Measurements from ENCODE around the gene CAMP.

The CAMP gene

DNA sequence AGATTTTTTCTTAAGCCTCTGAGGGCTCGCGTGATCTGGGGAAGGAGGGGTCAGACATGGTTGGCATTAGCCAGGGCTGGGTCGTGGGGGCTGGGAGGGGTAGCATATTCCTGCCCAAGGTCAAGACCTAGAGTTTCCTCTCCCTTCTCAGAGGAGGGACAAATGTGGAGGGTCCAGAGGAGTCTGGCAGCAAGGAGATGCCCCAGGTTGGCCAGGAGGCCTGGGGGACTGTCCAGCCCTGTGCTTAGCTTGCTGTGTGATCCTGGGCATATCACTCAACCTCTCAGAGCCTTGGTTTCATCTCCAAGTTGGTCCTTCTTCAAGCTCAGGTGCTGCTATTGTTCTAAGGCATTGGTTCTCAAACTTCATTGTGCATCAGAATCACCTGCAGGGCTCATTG lies 9.1 kb upstream of the CAMP start:
- no peak for DNase-seq (ENCODE audit: low read depth)

DNA sequence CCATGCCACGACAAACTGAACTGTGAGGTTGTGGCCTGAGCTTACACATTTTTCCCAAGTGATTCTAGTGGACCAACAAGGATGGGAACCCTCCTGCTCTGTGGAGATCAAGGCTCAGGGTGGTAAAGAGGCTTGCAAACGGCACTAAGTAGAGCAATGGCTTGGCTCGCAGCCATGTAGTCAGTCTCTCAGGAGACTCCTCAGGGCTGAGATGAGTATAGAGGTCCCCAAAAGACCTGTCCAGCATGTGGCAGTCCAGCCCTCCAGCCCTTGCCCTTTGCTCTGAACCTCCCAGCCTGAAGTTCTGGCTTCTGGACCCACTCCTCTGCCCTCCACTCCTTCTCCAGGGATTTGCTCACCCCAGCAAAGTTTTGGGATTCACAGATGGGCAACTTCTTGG lies 8.3 kb upstream of the CAMP start:
- no peak for DNase-seq (ENCODE audit: low read depth)

DNA sequence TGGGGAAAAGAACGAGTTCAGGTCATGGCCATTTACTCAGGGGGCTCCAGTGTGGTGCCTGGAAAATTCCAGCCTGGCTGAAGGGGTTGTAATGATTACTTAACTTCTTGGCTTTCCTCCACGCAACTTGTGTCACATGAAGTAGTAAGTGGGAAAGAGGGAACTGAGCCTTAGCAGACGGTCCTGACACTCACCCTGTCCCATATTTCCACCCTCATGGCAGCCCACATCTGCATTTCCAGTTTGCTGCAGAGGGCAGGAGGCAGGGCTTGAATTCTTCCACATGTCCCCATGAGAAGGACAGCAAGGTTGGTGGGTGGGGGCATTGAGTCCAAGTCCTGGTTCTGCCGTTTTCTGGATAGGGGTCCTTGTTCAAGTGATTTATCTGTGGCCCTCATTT lies 7.8 kb upstream of the CAMP start:
- DNase-seq (ENCODE audit: low read depth) = no peak

DNA sequence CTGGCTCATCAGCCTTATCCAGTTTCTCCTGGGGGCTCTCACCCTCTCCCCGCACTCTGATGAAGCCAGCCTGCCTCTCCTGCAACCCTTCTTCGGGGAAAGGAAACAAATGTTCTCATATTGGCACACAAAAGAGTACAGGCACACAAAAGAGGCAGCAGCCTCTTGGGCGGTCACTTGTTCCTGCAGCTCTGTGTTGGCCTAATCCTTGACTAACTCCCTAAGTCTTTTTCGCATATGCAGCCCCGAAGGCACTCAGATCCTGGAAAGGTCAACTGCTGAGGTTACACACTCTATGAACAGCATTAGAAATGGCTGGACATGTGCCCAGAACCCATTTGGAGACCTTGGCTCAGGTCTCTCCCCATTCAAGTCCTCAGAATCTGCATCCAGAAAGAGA lies 7.4 kb upstream of the CAMP start:
- no peak for DNase-seq (ENCODE audit: low read depth)

DNA sequence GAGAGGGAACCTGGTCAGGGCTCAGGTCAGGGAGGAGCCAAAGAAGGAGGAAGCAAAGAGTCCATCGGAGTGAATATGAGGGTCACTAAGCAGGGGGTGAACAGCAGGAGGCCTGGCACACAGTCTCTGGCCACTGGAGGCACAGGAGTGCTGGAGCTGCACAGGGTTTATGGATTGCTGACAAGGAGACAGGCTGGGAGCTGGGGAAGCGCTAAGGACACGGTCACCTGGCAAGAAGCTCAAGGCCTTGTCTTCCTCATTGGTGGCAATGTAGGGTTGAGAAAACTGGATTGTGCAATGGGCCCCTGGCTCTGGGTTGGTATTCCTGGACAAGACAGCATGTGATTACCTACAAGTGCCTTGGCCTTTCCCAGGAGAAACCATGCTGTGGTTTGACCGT lies 5.8 kb upstream of the CAMP start:
- DNase-seq (ENCODE audit: low read depth) = no peak

DNA sequence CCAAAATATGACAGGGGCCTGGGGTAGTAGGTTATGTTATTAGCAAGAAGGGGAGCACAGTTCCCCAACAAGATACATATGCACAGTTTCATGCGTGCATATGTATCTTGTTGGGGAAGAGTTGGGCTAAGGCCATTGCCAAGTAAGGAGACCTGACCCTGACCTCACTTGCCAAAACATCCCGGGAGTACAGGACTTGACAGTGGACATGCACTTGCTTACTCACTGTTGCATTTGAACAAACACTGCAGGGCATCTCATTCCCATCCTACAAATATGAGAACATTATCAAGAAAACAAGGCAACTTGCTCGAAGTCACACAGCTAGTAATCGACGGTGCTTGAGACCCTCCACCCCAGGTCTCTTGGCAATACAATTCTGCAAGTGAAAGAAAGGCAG lies 4.8 kb upstream of the CAMP start:
- DNase-seq (ENCODE audit: low read depth) = no peak

DNA sequence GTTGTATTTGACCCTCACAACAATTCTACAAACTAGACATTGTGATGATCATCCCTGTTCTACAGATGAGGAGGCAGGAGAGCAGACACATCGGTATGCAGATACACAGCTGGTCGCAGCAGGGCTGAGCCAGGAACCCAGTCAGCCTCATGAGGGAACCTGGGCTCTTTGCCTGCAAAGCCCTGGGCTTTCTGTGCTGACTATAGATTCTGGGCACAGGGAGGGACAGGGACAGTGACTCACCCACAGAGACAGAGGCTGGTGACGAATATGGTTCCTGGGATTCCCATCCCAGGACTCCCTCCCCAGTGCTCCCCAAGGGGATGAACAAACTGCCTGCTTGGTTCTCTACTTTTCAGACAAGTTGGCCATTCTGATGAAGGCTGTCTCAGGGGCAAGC lies 3.8 kb upstream of the CAMP start:
- no peak for DNase-seq (ENCODE audit: low read depth)

DNA sequence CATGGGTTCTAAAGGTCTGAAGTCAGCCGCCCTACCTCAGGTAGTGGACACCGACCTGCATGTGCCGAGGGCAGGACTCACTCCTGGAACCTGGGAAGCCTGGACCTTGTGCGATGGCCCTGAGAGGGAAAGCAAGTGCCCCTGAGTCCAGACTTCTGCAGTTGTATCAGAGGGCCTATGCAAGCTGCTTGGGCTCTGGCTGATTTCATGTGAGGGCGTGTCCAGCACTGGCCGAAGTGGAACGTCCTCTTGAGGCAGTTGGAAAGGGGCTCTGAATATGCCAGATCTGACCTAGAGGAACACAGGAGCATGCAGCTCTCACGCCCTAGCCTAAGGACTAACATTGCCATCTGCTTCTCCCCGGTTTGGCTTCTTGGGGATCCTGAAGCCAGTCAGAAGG lies 2.5 kb upstream of the CAMP start:
- DNase-seq (ENCODE audit: low read depth) = no peak

DNA sequence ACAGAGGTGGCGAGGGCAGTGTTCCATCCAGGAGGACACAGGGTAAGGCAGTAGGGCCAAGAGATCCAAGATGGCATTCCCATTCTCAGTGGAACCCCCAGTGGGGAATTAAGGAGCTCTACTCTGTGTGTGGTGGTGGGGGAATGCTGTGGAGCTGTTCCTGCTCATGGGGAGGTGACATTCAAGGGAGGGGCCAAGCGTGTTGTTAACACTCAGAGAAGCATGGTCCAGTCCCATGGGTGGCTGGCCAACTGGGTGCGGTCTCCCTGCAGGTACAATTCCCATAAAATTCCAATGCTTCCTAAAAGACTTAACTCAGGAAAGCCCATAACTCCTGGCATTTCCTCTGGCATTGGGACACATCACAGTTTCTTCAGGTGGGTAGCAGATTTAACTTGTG lies 2.3 kb downstream of the CAMP start:
- no peak for DNase-seq (ENCODE audit: low read depth)

DNA sequence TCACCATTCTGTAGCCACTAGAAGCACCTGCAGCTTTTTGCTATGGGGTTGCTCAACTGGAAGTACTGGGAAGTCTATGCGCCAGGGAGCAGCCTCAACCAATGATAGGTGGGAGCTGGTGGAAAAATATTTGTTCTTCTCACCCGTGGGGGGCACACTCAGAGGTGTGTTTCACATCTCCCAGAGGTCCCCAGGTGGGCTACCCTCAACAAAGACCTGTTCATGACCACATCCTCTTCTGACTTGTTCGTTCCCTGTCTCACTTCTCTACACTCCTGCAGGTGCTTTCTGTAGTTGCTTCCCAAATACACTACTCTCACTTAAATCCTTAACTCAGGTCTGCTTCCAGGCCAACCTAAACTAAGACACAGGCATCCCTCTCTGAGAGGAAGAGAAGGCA lies 3.6 kb downstream of the CAMP start:
- no peak for DNase-seq (ENCODE audit: low read depth)

DNA sequence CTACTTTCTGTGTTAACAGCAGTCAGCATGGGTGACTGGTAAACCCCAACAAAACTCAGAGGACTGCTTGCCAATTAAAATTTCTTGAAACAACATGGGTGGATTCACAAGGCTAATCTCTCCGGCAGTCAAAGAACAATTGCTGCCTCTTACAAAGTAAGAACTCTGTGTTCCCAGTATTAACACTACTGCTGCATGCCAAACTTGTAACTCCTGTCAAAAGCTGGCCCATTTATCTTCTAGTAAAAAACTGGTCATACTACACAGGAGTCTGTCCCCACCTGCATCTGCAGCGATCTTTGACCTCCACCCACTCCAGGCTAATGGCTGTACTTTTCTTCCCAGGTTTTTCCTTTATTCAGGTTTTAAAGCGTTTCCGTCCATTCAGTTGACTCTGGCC lies 8.9 kb downstream of the CAMP start:
- DNase-seq (ENCODE audit: low read depth) = no peak

DNA sequence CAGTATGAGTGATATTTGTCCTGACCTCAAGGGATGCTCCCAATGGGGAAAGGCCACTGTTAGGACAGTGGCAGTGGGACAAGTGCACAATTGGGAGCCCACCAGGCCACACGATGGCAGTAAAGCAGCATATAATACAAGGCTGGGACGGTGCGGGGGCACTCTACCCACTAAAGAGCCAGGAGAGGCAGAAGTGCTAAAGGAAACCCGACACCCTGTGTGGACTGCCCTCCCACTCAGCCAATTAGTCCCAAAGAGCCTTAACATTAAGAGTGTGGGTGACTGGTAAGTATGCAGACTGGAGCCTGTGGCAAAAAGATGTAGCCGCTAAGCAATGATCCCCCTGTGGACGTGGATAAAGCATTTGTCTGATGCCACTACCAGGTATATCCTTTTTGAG lies 9.4 kb downstream of the CAMP start:
- no peak for DNase-seq (ENCODE audit: low read depth)

DNA sequence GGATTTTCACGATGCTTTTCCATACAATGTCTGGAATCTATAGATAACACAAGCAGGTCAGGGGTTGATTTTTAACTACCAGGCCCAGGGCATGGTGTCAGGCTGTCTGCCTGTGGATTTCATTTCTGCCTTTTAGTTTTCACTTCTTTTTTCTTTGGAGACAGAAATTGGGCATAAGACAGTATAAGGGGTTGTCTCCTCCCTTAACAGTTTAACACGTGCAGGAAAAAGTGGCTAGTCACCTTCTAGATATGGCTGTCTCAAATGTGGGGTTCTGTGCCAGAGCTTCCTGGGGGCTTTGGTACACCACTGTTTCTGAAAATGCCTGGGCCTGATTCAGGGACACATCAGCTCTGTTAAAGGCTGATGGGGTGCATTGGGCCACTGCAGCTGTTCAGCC lies 10.2 kb downstream of the CAMP start:
- no peak for DNase-seq (ENCODE audit: low read depth)

DNA sequence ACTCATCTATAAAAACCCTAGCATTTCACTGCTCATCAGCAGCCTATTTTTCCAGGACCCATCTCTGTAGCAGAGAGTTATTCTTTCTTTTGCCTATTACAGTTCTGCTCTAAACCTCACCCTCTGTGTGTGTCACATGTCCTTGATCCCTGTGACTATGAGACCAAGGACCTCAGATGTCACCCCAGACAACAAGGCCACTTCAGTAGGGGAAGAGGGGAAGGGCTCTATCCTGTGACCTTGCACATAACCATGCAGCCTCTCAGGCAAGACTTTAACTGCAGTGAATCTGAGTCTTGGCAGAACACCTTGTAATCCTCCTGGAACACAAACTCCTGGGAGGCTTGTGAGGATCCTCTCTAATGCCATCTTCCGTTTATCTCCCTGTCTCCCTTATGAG lies 13.2 kb downstream of the CAMP start:
- no peak for DNase-seq (ENCODE audit: low read depth)

DNA sequence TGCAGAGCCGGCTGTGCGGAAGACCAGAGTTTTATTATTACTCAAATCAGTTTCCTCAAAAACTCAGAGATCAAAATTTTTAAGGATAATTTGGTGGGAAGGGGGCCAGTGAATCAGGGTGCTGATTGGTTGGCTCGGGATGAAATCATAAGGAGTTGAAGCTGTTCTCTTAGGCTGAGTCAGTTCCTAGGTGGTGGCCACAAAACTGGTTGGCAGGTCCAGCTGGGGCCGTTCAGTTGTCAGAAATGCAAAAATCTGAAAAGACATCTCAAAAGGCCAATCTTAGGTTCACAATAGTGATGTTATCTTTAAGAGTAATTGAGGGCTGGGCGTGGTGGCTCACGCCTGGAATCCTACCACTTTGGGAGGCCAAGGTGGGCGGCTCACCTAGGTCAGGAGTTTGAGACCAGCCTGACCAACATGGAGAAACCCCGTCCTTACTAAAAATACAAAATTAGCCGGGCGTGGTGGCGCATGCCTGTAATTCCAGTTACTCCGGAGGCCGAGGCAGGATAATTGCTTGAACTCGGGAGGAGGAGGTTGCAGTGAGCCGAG lies 15.3 kb downstream of the CAMP start:
- DNase-seq (ENCODE audit: low read depth) = no peak

DNA sequence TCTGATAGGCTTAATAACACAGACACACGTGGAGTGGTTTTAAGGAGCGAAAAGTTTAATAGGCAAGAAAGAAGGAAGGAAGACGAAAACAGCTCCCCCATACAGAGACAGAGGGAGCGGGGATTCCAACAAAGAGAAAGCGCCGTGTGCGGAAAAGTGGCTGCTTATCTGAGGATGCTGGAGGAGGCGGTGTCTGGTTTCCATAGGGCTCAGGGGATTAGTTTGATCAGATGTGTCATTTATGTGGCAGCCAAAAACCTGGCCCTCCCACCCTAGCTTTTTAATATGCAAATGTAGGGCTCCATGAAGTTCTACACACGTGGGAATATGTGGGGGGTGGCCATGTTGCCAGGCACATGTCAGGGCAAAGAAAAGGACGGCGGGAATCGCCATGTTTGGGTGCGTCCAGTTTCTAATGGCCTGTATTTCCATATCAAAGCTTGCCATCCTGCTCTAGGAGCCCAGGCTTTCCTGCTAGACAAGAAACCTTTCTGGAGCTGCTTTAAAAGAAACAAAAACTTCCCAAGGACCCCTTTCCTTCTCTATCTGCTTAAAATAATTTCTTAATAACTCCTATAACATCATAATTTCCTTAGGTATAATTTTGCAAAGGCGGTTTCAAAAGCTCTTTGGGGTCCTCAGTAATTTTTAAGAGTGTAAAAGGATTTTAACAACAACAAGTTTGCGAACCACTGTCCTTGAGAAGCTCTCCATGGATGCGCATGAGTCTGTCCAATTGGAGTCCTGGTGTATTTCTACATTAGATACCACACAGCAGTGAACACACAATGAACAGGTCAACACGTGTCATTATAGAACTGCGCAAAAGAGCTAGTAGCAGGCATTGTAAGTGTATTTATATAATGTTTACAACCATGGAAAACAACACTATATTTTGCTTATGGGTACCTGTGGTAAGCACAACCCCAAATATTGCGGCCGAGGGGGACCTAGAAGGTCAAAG lies 17.0 kb downstream of the CAMP start:
- no peak for DNase-seq (ENCODE audit: low read depth)

DNA sequence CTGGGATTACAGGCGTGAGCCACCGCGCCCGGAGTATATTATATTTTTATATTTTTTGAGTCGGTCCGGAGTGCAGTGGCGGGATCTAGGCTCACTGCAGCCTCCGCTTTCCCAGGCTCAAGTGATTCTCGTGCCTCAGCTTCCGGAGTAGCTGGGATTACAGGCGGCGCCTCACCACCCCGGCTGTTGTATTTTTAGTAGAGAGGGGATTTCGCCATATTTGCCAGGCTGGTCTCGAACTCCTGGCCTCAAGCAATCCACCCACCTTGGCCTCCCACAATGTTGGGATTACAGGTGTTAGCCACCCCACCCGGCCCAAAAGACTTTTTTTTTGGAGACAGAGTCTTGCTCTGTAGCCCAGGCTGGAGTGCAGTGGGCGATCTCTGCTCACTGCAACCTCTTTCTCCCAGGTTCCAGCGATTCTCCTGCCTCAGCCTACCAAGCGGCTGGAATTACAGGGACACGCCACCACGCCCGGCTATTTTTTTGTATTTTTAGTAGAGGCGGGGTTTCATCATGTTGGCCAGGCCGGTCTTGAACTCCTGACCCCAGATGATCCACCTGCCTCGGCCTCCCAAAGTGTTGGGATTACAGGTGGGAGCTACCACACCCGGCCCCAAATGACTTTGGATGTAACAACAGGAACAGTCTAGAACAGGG lies 18.6 kb downstream of the CAMP start:
- DNase-seq (ENCODE audit: low read depth) = no peak

DNA sequence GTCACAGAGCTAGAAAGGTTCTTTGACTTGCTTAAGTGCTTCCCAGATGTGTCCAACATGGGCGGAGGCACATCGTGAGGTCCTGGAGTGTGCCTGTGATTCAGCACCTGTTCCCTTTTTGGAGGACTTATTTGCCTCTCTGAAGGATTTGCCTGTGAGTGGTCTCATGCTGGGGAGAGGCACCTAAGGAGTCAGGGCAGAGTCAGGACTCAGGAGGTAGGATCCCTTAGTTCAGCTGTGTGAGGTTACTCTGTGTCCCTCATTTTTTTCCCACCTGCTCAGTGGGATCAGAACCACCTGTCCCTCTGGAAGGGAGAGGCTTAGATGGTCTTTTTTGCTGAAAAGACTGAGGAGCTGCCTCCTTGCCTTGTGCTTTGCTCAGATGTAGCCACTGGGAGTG lies 20.6 kb downstream of the CAMP start:
- no peak for DNase-seq (ENCODE audit: low read depth)

DNA sequence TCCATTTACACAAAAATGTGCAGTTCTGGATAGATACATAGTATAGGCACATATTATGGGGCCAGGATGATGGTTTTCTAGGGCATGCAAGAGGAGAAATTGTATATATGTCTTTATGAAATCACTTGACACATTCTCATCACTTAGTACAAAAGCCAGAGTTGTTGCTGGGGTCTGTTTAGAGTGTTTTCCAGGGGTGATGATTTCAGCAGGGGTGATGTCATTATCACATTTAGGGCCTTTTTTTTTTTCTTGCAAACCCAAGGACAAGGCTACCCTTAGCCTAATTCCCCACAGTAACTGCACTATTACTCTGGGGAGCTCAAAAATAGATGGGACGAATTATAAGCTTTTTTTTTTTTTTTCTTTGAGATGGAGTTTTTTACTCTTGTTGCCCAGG lies 21.2 kb downstream of the CAMP start:
- no peak for DNase-seq (ENCODE audit: low read depth)

DNA sequence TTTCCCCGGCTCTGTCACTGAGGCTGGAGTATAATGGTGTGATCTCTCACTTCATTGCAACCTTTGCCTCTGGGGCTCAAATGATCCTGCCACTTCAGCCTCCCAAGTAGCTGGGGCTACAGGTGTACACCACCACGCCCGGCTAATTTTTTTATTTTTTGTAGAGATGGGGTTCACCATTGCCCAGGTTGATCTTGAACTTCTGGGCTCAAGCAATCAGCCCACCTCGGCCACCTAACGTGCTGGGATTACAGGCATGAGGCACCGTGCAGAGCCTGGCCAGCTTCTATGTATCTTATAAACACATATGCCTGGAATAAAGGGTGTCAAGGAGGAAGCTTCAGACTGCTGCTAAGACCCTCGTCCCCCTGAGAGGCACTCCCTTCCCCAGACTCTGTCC lies 21.8 kb downstream of the CAMP start:
- no peak for DNase-seq (ENCODE audit: low read depth)

DNA sequence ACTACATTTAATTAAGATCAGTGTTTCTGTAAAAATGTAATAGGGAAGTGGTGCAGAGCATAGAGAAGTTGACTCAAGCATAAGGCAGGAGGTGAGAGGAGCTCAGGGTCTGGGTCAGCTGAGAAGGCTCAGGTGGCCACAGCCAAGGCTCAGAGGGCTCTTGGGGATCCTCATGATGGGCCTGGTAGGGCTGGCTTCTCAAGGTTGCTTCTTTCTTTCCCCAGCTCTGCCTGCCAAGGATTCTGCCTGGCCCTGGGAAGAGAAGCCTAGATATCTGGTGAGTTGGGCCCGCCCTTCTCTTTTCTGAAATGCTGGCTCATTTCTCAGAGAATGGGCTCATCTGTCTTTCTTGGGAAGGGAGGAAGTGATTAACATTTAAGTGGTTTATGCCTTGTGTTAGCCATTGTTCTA lies 24.1 kb downstream of the CAMP start:
- no peak for DNase-seq (ENCODE audit: low read depth)

DNA sequence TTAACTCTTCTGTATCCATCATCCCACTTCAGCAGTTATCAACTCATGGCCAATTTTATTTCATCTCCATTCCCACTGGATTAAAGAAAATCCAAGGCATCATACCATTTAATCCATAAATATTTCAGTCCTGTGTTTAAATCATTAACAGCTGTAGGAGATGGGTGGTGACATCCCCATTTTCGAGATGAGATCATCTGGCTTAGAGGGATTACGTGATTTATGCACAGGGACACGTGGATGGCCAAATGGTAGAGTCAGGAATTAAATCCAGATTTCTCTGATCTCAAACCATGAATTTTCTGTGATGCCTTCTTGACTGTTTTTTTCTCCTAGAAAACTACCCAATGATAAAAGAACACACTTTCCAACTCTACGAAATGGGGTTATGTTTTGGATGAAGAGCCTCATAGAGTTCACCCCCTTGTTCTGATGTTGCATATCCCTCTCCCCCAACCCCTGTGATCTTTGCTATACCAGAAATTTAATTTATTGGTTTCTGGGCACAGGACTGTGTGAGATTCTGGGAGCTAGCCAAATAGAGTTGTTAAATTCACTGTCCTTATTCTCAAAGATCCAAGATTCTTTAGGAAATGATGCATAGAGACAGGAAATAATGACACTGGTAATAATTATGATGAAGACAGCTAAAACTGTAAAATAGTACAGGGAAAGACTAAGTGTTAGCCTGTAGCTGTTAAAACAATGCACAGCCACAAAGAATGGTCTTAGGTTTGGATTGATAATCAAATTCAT lies 25.0 kb downstream of the CAMP start:
- no peak for DNase-seq (ENCODE audit: low read depth)

DNA sequence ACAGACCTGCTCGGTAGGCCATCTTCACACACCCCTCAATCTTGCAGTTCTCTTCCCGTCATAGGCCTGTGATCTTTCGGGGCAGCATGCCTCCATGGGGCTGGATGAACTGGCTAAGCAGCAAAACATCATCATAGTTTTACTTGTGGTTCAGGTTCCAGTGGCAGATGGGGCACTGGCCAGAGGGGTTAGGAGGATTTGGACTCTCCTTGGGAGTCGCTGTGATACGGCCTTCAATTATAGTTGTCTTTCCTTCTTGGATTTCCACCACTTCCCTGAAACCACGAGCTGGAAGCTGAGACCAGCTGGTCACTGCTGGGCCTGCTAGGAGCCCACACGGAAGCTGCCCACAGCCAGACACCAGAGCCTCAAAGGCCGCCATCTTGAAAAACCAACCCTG lies 33.3 kb downstream of the CAMP start:
- no peak for DNase-seq (ENCODE audit: low read depth)

Measured in HS-27A (cell line).